ENCODE results near the gene CLK1. TPM values are rescaled to one million over a fixed set of nuclear protein-coding genes. Genes with fewer than 3 reads are reported as not detected.
"Not testable (repeated sequence)": the region's sequence is repeated elsewhere in the genome, so short reads cannot be mapped to it uniquely, and the experiment has no call there.

Gene CLK1
- total RNA-seq, 2 experiments from 2014 or later, result 164 to 169 TPM

DNA sequence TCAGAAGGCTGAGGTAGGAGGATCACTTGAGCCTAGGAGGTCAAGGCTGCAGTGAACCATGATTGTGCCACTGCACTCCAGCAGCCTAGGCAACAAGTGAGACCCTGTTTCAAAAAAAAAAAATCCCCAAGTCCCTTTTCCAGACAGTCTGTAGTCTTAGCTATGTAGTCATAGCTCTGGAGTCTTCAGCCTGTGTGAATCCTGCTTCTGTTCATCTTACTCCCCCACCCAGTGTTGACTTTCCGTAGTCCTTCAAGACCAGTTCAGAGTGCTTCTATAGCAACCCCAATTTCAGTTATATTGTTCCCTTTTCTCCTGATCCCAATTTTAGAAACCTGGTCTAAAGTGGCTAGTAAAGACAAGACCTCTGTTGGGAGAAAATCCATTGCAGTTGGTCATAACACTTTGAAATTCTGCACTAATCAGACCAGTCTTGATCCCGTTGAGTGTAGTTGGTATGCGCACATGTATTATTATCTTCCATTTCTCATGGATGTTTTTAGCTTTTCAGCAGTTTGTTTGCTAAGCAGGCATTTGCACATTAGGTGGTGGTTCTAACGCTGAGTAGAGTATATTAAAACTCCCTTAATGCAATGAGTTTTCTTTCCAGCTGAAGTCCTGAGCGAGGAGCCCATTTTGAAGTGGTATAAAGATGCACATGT is 43.8 kb downstream of the CLK1 start:
- Mint-ChIP-seq H3K9me3 (no peaks in the 10 kb centered on the region), H3K36me3 (ENCODE audit: low read depth) (peaks cover 72% of the 10 kb centered on the region), H3K4me3 (no peak overlapping the region), H3K4me1 (peaks cover 20% of the 10 kb centered on the region), H3K27me3 (no peaks in the 10 kb centered on the region), H3K27ac (no peak overlapping the region)
- CTCF ChIA-PET, result interaction anchor here (1.5 kb wide), 1 partner anchor 49 kb away, joined by 3 read pairs; no protein-coding TSS in a partner anchor
- POLR2A ChIA-PET, result interaction anchor here (0.6 to 12.7 kb wide), 5 partner anchors 9 to 68 kb away, joined by 3 to 89 read pairs (median 4); partner anchors contain the start of genes BZW1, CLK1, NIF3L1 and PPIL3
- no peak for DNase-seq

GRCh38 chr2:200818732-200819131 is 45.7 kb downstream of the CLK1 start:
- H3K27me3 Mint-ChIP-seq, DNase-seq, H3K4me3 Mint-ChIP-seq, H3K9me3 Mint-ChIP-seq, H3K27ac Mint-ChIP-seq, CTCF ChIA-PET: not testable (repeated sequence)
- POLR2A ChIA-PET, result interaction anchor here (1.3 to 12.7 kb wide), 7 partner anchors 9 to 105 kb away, joined by 4 to 89 read pairs (median 6); partner anchors contain the start of gene CLK1
- Mint-ChIP-seq H3K4me1 (peaks cover 40% of the 10 kb centered on the region), H3K36me3 (ENCODE audit: low read depth) (peaks cover 83% of the 10 kb centered on the region)

- H3K27me3 Mint-ChIP-seq, result no peaks in the 10 kb centered on the region
- H3K9me3 Mint-ChIP-seq, result no peaks in the 10 kb centered on the region
- peaks cover 60% of the 10 kb centered on the region for H3K4me1 Mint-ChIP-seq
- ChIA-PET CTCF (interaction anchor here (1.4 to 3.8 kb wide), 2 partner anchors 75 to 102 kb away, joined by 3 to 29 read pairs; partner anchors contain the start of gene NIF3L1), POLR2A (interaction anchor here (1.0 to 12.7 kb wide), 9 partner anchors 12 to 102 kb away, joined by 3 to 89 read pairs (median 5); partner anchors contain the start of genes CLK1, NIF3L1 and PPIL3)
- no peak for DNase-seq
- peaks cover 73% of the 10 kb centered on the region for H3K36me3 Mint-ChIP-seq (ENCODE audit: low read depth)
- peak overlapping the region; percentile 67 for H3K4me3 Mint-ChIP-seq
- H3K27ac Mint-ChIP-seq, result peak overlapping the region; percentile 10
Measured at GRCh38 chr2:200814917-200815316, 49.5 kb downstream of the CLK1 start.

- H3K4me3 Mint-ChIP-seq, result peak overlapping the region; percentile 67
- CTCF ChIA-PET, result interaction anchor here (0.6 to 3.8 kb wide), 3 partner anchors 34 to 102 kb away, joined by 3 to 29 read pairs (median 3); partner anchors contain the start of gene NIF3L1
- peaks cover 63% of the 10 kb centered on the region for H3K4me1 Mint-ChIP-seq
- no peaks in the 10 kb centered on the region for H3K9me3 Mint-ChIP-seq
- peaks cover 67% of the 10 kb centered on the region for H3K36me3 Mint-ChIP-seq (ENCODE audit: low read depth)
- POLR2A ChIA-PET, result interaction anchor here (0.7 to 12.7 kb wide), 11 partner anchors 11 to 302 kb away, joined by 3 to 89 read pairs (median 4); partner anchors contain the start of genes CLK1, NIF3L1 and PPIL3
- no peaks in the 10 kb centered on the region for H3K27me3 Mint-ChIP-seq
- no peak for DNase-seq
- H3K27ac Mint-ChIP-seq, result peak overlapping the region; percentile 68
Measured at GRCh38 chr2:200814276-200814815, 50.1 kb downstream of the CLK1 start.

DNA sequence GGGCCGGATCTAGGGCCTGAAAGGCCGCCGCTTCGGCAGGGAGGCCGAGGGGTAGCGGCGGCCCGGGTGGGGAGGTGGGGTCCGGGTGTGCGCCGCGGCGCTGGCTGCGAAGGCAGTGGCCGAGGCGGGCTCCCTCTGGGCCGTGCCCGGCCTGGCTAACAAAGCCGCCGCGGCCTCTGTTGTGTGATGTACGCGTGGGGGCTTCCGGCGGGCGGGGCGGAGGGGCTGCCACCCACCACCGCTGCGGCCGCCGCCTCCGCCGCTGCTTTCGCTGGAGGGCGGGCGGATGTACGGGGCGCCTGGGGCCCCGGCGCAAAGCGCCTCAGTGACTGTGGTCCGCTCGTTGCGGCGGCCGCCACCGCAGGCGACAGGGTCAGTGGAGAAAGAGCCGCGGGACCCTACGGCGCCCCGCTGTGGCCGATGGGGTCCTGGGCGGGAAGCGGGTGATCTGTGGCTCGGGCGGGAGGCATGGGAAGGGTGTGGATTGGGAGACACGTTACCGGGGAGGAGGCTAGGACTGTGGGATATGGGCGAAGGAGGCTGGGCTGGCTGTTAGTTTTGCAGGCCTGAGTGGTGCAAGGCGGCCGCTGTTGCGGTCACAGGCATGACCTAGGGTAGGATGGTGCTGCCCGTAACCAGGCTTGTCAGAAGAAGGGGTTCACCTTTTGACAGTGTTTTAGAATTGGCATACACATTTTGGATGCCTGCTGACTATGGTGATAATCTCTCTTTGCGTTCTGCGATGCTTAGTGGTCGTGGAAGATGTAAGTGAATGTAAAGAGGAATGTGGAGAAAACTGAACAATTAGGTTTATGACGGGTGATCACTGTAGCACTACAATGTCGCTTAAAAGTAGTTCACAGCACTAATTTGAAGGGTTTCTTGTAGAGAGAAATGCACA is 52.1 kb downstream of the CLK1 start:
- Mint-ChIP-seq H3K9me3 (no peaks in the 10 kb centered on the region), H3K27ac (peak overlapping the region; percentile 97), H3K36me3 (ENCODE audit: low read depth) (peaks cover 47% of the 10 kb centered on the region), H3K4me1 (peaks cover 57% of the 10 kb centered on the region), H3K4me3 (peak overlapping the region; percentile 99), H3K27me3 (no peaks in the 10 kb centered on the region)
- CTCF ChIA-PET, result interaction anchor here (0.6 to 3.8 kb wide), 2 partner anchors 52 to 100 kb away, joined by 3 to 29 read pairs; partner anchors contain the start of gene CLK1
- DNase-seq, result peak; percentile 70
- POLR2A ChIA-PET, result interaction anchor here (1.0 to 12.7 kb wide), 15 partner anchors 8 to 448 kb away, joined by 3 to 89 read pairs (median 5); partner anchors contain the start of genes CASP8, CLK1, NIF3L1 and PPIL3

- H3K27me3 Mint-ChIP-seq, result no peaks in the 10 kb centered on the region
- peak within 1 kb of the TSS; percentile 97 for H3K27ac Mint-ChIP-seq
- peak within 1 kb of the TSS; percentile 99 for H3K4me3 Mint-ChIP-seq
- CTCF ChIA-PET, result interaction anchor here (0.6 kb wide), 1 partner anchor 53 kb away, joined by 3 read pairs; the partner anchor contains the start of gene CLK1
- H3K4me1 Mint-ChIP-seq, result peaks cover 54% of the 10 kb centered on the region
- POLR2A ChIA-PET, result interaction anchor here (0.7 to 12.7 kb wide), 18 partner anchors 8 to 449 kb away, joined by 3 to 89 read pairs (median 4); partner anchors contain the start of genes CASP8, CLK1, NIF3L1 and PPIL3
- peaks cover 39% of the 10 kb centered on the region for H3K36me3 Mint-ChIP-seq (ENCODE audit: low read depth)
- H3K9me3 Mint-ChIP-seq, result no peaks in the 10 kb centered on the region
- DNase-seq, result peak; percentile 97
Measured at GRCh38 chr2:200811333-200812121, 52.9 kb downstream of the CLK1 start, which contains the start of gene BZW1. Gene BZW1, plus strand, starts transcription at chr2:200811910. Its CDS starts 1,308 bp downstream, at chr2:200813218.

- H3K4me1 Mint-ChIP-seq, result peaks cover 49% of the 10 kb centered on the region
- H3K9me3 Mint-ChIP-seq, result no peaks in the 10 kb centered on the region
- ChIA-PET CTCF (no interaction called here), POLR2A (interaction anchor here (0.7 to 12.7 kb wide), 18 partner anchors 8 to 449 kb away, joined by 3 to 89 read pairs (median 4); partner anchors contain the start of genes CASP8, CLK1, NIF3L1 and PPIL3)
- peaks cover 33% of the 10 kb centered on the region for H3K36me3 Mint-ChIP-seq (ENCODE audit: low read depth)
- no peaks in the 10 kb centered on the region for H3K27me3 Mint-ChIP-seq
- DNase-seq, result no peak
- H3K4me3 Mint-ChIP-seq, result peak overlapping the region; percentile 99
- H3K27ac Mint-ChIP-seq, result peak overlapping the region; percentile 97
Measured at GRCh38 chr2:200810998-200811332, 53.5 kb downstream of the CLK1 start.

DNA sequence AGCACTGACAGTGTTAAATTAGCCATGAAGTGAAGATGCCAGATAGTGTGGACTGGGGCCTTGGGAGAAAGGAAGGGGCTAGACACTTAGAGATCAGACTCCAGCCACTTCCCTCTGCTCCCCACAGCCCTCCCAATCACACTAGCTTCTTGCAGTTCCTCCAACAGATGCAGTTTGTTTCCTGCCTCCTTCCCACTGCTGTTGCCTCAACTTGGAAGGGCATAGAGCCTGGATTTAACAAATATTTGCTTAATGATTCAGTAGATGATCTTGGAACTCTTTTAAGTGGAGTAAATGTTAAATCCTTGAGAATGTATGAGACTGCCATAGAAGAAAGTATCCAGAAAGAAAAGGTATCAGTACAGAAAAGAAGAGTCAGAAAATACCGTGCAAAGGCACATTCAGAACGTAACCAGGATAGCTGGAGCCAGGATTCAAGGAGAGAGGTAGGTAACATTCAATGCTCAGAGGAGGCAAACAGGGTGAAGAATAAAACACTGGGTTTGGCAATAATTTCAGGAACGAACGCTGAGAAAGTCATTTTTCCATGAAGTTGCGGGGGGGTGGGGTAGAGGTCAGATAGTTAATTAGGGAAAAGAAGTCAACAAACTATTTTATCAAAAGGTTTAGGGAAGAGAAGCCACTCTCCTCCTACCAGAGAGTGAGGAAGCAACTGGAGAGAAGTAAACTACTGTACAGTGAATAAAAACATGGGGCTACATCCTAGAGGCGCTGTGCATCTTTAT is 54.0 kb downstream of the CLK1 start:
- ChIA-PET CTCF (interaction anchor here (0.7 kb wide), 2 partner anchors 18 to 357 kb away, joined by 3 to 5 read pairs; no protein-coding TSS in a partner anchor), POLR2A (interaction anchor here (0.8 to 12.7 kb wide), 13 partner anchors 10 to 307 kb away, joined by 3 to 89 read pairs (median 4); partner anchors contain the start of genes CLK1, NIF3L1, PPIL3 and SGO2)
- Mint-ChIP-seq H3K27ac (peak overlapping the region; percentile 97), H3K9me3 (no peaks in the 10 kb centered on the region), H3K27me3 (no peaks in the 10 kb centered on the region), H3K36me3 (ENCODE audit: low read depth) (peaks cover 28% of the 10 kb centered on the region), H3K4me3 (peak overlapping the region; percentile 99), H3K4me1 (peaks cover 45% of the 10 kb centered on the region)
- no peak for DNase-seq

- ChIA-PET POLR2A (interaction anchor here (2.5 to 12.7 kb wide), 3 partner anchors 55 to 96 kb away, joined by 20 to 89 read pairs (median 26); partner anchors contain the start of genes CLK1, NIF3L1 and PPIL3), CTCF (interaction anchor here (0.7 kb wide), 2 partner anchors 60 to 356 kb away, joined by 3 read pairs; no protein-coding TSS in a partner anchor)
- no peak for DNase-seq
- no peaks in the 10 kb centered on the region for H3K27me3 Mint-ChIP-seq
- H3K4me3 Mint-ChIP-seq, result no peak overlapping the region
- peaks cover 20% of the 10 kb centered on the region for H3K36me3 Mint-ChIP-seq (ENCODE audit: low read depth)
- no peaks in the 10 kb centered on the region for H3K9me3 Mint-ChIP-seq
- peaks cover 38% of the 10 kb centered on the region for H3K4me1 Mint-ChIP-seq
- no peak overlapping the region for H3K27ac Mint-ChIP-seq
Measured at GRCh38 chr2:200809506-200810251, 54.8 kb downstream of the CLK1 start.

All from activated CD4-positive, alpha-beta memory T cell treated with anti-CD3 and anti-CD28 coated beads, Interleukin-2, amount 10 ng/mL, durations not matched to agents 7 days and 5 days (primary cell).